AG08396 (cell line): Measurements from ENCODE around the gene SAP25.
"Not testable (repeated sequence)": the region's sequence is repeated elsewhere in the genome, so short reads cannot be mapped to it uniquely, and the experiment has no call there.

Experiments
- DNase-seq: peaks from one replicate; pipeline ENCODE4 v3.0.0; 2012; ENCODE audit warnings: low spot score, mixed read lengths

The SAP25 gene

GRCh38 chr7:100535982-100536381, 37.7 kb downstream of the SAP25 start:
- not testable (repeated sequence) for DNase-seq

- DNase-seq, result no peak
Measured at GRCh38 chr7:100532165-100533022, 41.3 kb downstream of the SAP25 start.

GRCh38 chr7:100528108-100528866, 45.4 kb downstream of the SAP25 start:
- DNase-seq, result not testable (repeated sequence)

GRCh38 chr7:100523192-100523591, 50.5 kb downstream of the SAP25 start:
- DNase-seq, result not testable (repeated sequence)
